Measurements from ENCODE around the gene RRP8. TPM values are rescaled to one million over a fixed set of nuclear protein-coding genes. Genes with fewer than 3 reads are reported as not detected.

RRP8 gene
- total RNA-seq = 10 to 100 TPM; 13.4 to 25.2 (median 22.1) TPM

- Histone ChIP-seq H3K36me3 (peaks cover 23 to 43% (median 38%) of the 10 kb centered on the region in 4 donors), H3K27me3 (no peaks in the 10 kb centered on the region), H3K9me3 (no peaks in the 10 kb centered on the region), H3K4me3 (peak within 1 kb of the TSS; percentile 64 to 96 (median 80)), H3K4me1 (peaks cover 50 to 64% (median 56%) of the 10 kb centered on the region in 4 donors), H3K27ac (peak within 1 kb of the TSS; percentile 91 to 99 (median 95))
- ATAC-seq (ENCODE audit: low FRiP score in 2 of 2) (peak; percentile 96), DNase-seq (peak; percentile 97 to 98)
- TF ChIP-seq EP300 (IDR thresholded peaks at IDR 0.05) (peak in 1 of 4 donors; percentile 66), POLR2AphosphoS5 (IDR thresholded peaks at IDR 0.05) (peak; percentile 64 to 90), POLR2A (IDR thresholded peaks at IDR 0.05) (peak in 3 of 4 donors; percentile 20 to 94 (median 88)), CTCF (IDR thresholded peaks at IDR 0.05) (peak in 3 of 6 experiments; percentile 25 to 68 (median 34))
- 0 to 1% methylated on average over 37 to 43 of the region's 72 CpGs for WGBS, 2 donors
These were observed at the start of gene RRP8, which contains the start of gene ILK for GRCh38 chr11:6603287-6604080. Gene RRP8, minus strand, starts transcription at chr11:6603616. Its CDS starts 114 bp downstream, at chr11:6603502. Gene ILK, plus strand, starts transcription at chr11:6603774. Its CDS starts 498 bp downstream, at chr11:6604272.

GRCh38 chr11:6653097-6653496 is 49.7 kb upstream of the RRP8 start:
- no peak overlapping the region for H3K4me3 ChIP-seq
- peaks cover 9 to 16% (median 14%) of the 10 kb centered on the region in 4 donors for H3K4me1 ChIP-seq
- TF ChIP-seq EP300 (IDR thresholded peaks at IDR 0.05) (no peak), CTCF (IDR thresholded peaks at IDR 0.05) (no peak), POLR2A (IDR thresholded peaks at IDR 0.05) (no peak), POLR2AphosphoS5 (IDR thresholded peaks at IDR 0.05) (no peak)
- DNase-seq (no peak), ATAC-seq (ENCODE audit: low FRiP score in 2 of 2) (no peak)
- H3K36me3 ChIP-seq = no peaks in the 10 kb centered on the region
- H3K27ac ChIP-seq = peak overlapping the region in 1 of 4 donors; percentile 12
- H3K27me3 ChIP-seq = peaks cover 0 to 4% (median 0%) of the 10 kb centered on the region in 4 donors
- WGBS, 2 donors = 76 to 94% methylated on average over 1 of the region's 1 CpG
- H3K9me3 ChIP-seq = no peaks in the 10 kb centered on the region

- peaks cover 17 to 25% (median 22%) of the 10 kb centered on the region in 4 donors for H3K4me1 ChIP-seq
- WGBS, 2 donors = 51 to 54% methylated on average over 3 of the region's 3 CpGs
- peaks cover 0 to 4% (median 0%) of the 10 kb centered on the region in 4 donors for H3K27me3 ChIP-seq
- no peaks in the 10 kb centered on the region for H3K9me3 ChIP-seq
- no peak overlapping the region for H3K4me3 ChIP-seq
- peak overlapping the region in 1 of 4 donors; percentile 12 for H3K27ac ChIP-seq
- ATAC-seq (ENCODE audit: low FRiP score in 2 of 2) (no peak), DNase-seq (no peak)
- H3K36me3 ChIP-seq = no peaks in the 10 kb centered on the region
- no peak for TF ChIP-seq POLR2A (IDR thresholded peaks at IDR 0.05)
- no peak for TF ChIP-seq POLR2AphosphoS5 (IDR thresholded peaks at IDR 0.05)
- TF ChIP-seq EP300 (IDR thresholded peaks at IDR 0.05) = no peak
- TF ChIP-seq CTCF (IDR thresholded peaks at IDR 0.05) = no peak
These were observed 48.8 kb upstream of the RRP8 start for GRCh38 chr11:6652182-6652581.

- TF ChIP-seq POLR2A (IDR thresholded peaks at IDR 0.05) (no peak), CTCF (IDR thresholded peaks at IDR 0.05) (no peak), EP300 (IDR thresholded peaks at IDR 0.05) (no peak), POLR2AphosphoS5 (IDR thresholded peaks at IDR 0.05) (no peak)
- peak overlapping the region in 1 of 4 donors; percentile 23 for H3K27ac ChIP-seq
- no peak overlapping the region for H3K4me3 ChIP-seq
- 72 to 78% methylated on average over 6 of the region's 6 CpGs for WGBS, 2 donors
- ATAC-seq (ENCODE audit: low FRiP score in 2 of 2) (no peak), DNase-seq (no peak)
- peaks cover 0 to 4% (median 0%) of the 10 kb centered on the region in 4 donors for H3K27me3 ChIP-seq
- peaks cover 29 to 35% (median 33%) of the 10 kb centered on the region in 4 donors for H3K4me1 ChIP-seq
- H3K9me3 ChIP-seq = no peaks in the 10 kb centered on the region
- no peaks in the 10 kb centered on the region for H3K36me3 ChIP-seq
These were observed 47.6 kb upstream of the RRP8 start for GRCh38 chr11:6650980-6651379.

All from upper lobe of left lung (tissue), 6 donors.